Measurements from ENCODE around the gene NFATC4.

DNA sequence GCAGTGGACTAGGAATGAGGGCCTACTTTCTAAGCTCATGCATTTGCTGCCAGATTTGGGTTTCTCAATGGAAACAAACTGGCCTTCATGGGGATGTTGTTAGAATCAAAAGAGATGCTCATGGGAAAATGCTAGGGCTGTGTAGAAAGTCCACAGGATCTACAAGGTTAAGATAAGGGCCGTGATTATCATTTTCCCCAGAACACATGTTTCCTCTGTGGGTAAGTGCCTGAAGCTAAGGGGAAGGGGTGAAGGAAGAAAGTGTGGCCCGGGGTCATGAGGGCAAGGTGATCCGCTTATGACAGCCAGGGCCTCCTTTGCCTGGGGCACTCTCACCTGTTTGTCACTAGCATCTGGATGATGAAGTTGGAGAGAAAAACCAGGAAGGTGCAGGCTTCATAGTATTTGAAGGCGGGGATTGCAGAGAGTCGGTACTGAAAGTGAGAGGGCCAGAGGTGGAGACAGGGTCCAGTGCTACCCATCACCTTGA lies 42.9 kb upstream of the NFATC4 start:
- TF ChIP-seq CTCF (IDR thresholded peaks at IDR 0.05; ENCODE audit: borderline replicate concordance, extremely low read depth, low read length, poor library complexity, severe bottlenecking) (no peak), EZH2 (IDR thresholded peaks at IDR 0.05; ENCODE audit: borderline replicate concordance, low read depth, low read length, severe bottlenecking) (no peak)

Measured in DND-41 (cell line).